GM19455 (cell line): ENCODE results near the gene TP53TG5.

Source experiments
- ATAC-seq: cut with Tn5 transposase; IDR thresholded peaks from one replicate; pipeline ENCODE4 v1.9.1; 2021; ENCODE audit not compliant: unreplicated experiment

The TP53TG5 gene

DNA sequence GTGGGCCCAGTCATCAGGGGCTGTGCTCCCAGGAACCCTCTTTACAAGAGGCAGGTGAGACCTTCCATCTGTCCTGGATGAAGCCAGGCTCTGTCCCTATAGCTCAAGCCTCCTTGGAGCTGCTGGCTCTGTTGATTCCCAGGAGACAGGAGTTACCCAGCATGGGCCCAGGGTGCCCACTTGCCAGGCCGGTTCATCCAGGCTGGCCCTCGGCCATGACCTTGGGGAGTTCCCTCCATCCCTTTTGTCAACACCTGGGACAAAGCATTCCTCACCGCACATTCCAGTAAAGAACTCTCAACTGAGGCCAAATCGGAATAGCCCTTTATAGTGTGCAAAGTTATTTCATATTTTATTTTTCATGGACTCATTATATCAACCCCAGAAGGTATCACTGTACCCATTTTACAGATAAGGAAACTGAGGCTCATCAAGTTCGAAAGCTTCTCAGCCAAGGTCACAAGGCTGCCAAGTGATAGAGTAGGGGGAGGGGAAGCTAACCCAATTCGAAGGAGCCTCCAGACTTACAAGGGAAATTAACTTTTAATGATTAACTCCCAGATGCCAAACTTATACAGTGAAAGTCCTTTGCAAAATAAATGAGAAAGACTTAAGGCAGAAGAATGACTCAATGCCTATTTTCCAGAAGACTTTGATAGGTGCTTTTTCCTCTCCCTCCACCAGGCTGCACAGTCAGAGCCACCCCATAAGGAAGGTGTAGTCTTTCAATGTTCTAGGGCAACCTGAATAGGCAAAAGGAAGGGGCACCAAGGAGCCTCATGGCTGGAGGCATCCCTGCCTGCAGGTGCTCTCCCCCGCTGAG is 48.4 kb downstream of the TP53TG5 start:
- no peak for ATAC-seq

DNA sequence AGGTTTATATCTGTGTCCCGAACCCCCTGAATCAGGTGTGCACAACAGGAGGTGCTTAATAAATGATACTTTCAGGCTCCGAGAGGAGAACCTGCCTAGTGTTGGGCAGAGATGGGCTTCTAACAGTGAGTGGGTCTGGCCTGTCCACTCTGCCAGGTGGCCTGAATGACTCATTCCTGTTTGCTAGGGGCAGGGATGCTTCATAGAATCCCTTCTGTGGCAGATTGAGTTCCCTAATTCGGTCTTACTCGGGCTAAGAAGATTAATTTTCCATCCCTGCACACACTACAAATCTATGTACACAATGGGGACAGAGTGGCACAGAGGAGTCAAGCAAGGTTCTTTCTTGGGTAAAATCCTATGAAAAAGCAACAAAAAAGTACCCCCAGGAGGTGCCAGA is 49.7 kb downstream of the TP53TG5 start:
- no peak for ATAC-seq

DNA sequence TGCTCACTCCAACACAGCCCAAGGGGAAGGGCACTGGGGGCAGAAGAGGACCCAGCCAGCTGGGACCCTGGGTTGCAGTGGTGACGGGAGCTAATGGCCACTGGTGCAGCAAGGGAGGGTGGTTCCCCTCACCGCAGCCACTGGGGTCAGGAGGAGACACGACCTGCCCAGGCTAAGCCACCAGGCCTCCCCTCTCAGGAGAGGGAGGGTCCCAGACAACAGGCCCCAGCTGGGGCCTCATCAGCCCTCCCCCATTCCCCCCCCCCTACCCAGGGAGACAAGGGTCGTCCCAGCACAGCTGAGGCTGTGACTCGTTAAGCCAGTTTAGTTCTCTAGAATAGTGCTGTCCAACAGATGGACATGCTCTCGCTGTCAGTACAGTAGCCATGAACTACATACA is 52.8 kb downstream of the TP53TG5 start:
- no peak for ATAC-seq

DNA sequence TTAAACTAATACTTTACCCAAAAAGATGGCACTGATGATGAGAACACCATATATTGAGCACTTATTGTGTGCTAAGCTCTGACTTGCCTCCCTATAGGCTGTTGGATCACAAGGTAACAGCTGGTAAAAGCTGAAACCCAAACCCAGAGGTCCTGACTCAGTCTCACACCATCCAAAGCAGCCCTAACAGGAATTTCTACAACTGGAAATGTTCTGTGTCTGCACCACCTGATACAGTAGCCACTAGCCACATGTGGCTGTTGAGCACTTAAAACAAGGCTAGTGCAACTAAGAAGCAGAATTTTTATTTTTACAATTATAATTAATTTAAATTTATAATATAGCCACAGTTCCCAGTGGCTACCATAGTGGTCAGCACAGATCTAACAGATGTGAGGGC is 54.4 kb downstream of the TP53TG5 start:
- ATAC-seq = no peak

DNA sequence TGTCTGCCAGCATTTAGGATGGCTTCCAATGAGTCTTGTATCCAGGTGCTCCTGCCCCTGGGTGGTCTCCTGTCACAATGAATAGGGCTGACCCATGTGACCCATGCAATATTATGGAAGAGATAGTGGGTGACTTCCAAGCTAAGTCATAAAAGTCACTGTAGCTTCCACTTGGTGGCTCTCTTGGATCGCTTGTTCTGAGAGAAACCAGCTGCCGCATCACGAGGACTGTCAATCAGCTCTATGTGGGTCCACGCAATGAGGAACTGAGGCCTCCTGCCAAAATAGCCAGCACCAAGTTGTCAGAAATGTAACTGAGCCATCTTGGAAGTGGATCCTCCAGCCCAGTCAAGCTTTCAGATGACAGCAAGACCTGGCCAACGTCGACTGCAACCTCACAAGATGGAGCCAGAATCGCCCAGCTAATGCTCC is 55.2 kb downstream of the TP53TG5 start:
- no peak for ATAC-seq
